A549 (cell line): ENCODE measurements around the gene GMDS. TPM values are rescaled to one million over a fixed set of nuclear protein-coding genes. Genes with fewer than 3 reads are reported as not detected.

ENCODE experiments used
- ATAC-seq, 2 experiments: fragments of 200-7000 bp in 1 of 2; fragments of >200 bp in 1 of 2; cut with Nextera tagmentation in 1 of 2; cut with Tn5 transposase in 1 of 2; 3 replicates each; pipeline versions ENCODE4 v1.8.0 to v1.9.1; 2018 to 2020; ENCODE audit warnings: mild to moderate bottlenecking in 1 of 2, moderate library complexity in 1 of 2
- CTCF ChIA-PET: fragments of 300-600 bp; sonication (Branson Sonifier 250); formaldehyde crosslinking; extraction: SDS; loops from one replicate; lab custom pipeline; 2021; ENCODE audit warnings: antibody characterized with exemption, inconsistent platforms; lab: Yijun Ruan, JAX
- POLR2A ChIA-PET: fragments of 350-600 bp; formaldehyde crosslinking; extraction: SDS; loops from one replicate; lab custom pipeline; 2021; ENCODE audit warnings: antibody characterized with exemption, inconsistent platforms; lab: Yijun Ruan, JAX
- DNase-seq, 2 experiments: peaks; one replicate each; pipeline versions ENCODE4 v3.0.0 to v3.0.0-alpha.2; 2011 to 2016; ENCODE audit warnings: low read depth in 1 of 2, low spot score in 1 of 2
- FAIRE-seq: peaks from 2 replicates; lab custom pipeline; 2011; peaks lifted over from hg19 to GRCh38; lab: Jason Lieb, UNC
- H3K27ac ChIP-seq, 2 experiments: fragments of >200 bp; sonication (Bioruptor Twin); formaldehyde crosslinking; 3 replicates each; pipeline ENCODE4 v1.5.1; 2016 to 2017
- H3K4me1 ChIP-seq: fragments of >200 bp; sonication (Bioruptor Twin); formaldehyde crosslinking; 3 replicates; pipeline ENCODE4 v1.6.1; 2016
- H3K4me2 ChIP-seq: fragments of >200 bp; sonication (Bioruptor Twin); formaldehyde crosslinking; 3 replicates; pipeline ENCODE4 v1.6.1; 2016
- H3K4me3 ChIP-seq: fragments of >200 bp; sonication (Bioruptor Twin); formaldehyde crosslinking; 3 replicates; pipeline ENCODE4 v1.5.1; 2016
- H3K9me3 ChIP-seq: fragments of >200 bp; sonication (Bioruptor Twin); formaldehyde crosslinking; 3 replicates; pipeline ENCODE4 v1.6.1; 2016
- CBX2 ChIP-seq: fragments of 200-600 bp; sonication (generic); IDR thresholded peaks from 2 replicates; pipeline ENCODE4 v1.6.1; 2016; ENCODE audit warnings: low read depth, mild to moderate bottlenecking, borderline replicate concordance
- CEBPB ChIP-seq, 2 experiments: fragments of >200 bp in 1 of 2; sonication (Bioruptor Twin) in 1 of 2; formaldehyde crosslinking in 1 of 2; IDR thresholded peaks; 2 replicates each; pipeline ENCODE4 v1.6.1; 2012 to 2016
- CHD2 ChIP-seq: fragments of 150-350 bp; IDR thresholded peaks from 2 replicates; pipeline ENCODE4 v1.6.1; 2014; ENCODE audit warnings: low read length; ENCODE audit not compliant: partially characterized antibody
- CTCF ChIP-seq: fragments of >200 bp; sonication (Bioruptor Twin); formaldehyde crosslinking; IDR thresholded peaks from 3 replicates; pipeline ENCODE4 v1.5.1; 2016
- EHMT2 ChIP-seq: fragments of 200-600 bp; sonication (generic); IDR thresholded peaks from 2 replicates; pipeline ENCODE4 v1.6.1; 2016; ENCODE audit warnings: antibody characterized with exemption, low read depth, mild to moderate bottlenecking, moderate library complexity
- EP300 ChIP-seq, 2 experiments: fragments of >200 bp; sonication (Bioruptor Twin); formaldehyde crosslinking; IDR thresholded peaks; 2 replicates in 1 of 2; 3 replicates in 1 of 2; pipeline ENCODE4 v1.6.1; 2016 to 2017
- FOSB ChIP-seq: fragments of 250-450 bp; sonication (Bioruptor Pico); IDR thresholded peaks from 2 replicates; pipeline ENCODE4 v1.5.0; 2020; ENCODE audit warnings: mild to moderate bottlenecking, moderate library complexity
- HOXB5 ChIP-seq: fragments of 250-450 bp; sonication (Bioruptor Pico); IDR thresholded peaks from 2 replicates; pipeline ENCODE4 v1.5.0; 2020; ENCODE audit warnings: mild to moderate bottlenecking, moderate library complexity
- JUNB ChIP-seq: fragments of >200 bp; sonication (Bioruptor Twin); formaldehyde crosslinking; IDR thresholded peaks from 2 replicates; pipeline ENCODE4 v1.6.1; 2016
- KDM1A ChIP-seq: fragments of 200-600 bp; sonication (generic); IDR thresholded peaks from 2 replicates; pipeline ENCODE4 v1.6.1; 2016; ENCODE audit warnings: low read depth, mild to moderate bottlenecking
- KDM5A ChIP-seq: fragments of 200-600 bp; sonication (generic); IDR thresholded peaks from 2 replicates; pipeline ENCODE4 v1.6.1; 2016; ENCODE audit warnings: antibody characterized with exemption, mild to moderate bottlenecking
- NFE2L2 ChIP-seq: fragments of 150-350 bp; conservative IDR thresholded peaks from 2 replicates; pipeline ENCODE4 v1.6.1; 2014; ENCODE audit warnings: low read length
- PHF8 ChIP-seq: fragments of 200-600 bp; sonication (generic); IDR thresholded peaks from 2 replicates; pipeline ENCODE4 v1.6.1; 2016; ENCODE audit warnings: low read depth, mild to moderate bottlenecking, antibody characterized with exemption, moderate library complexity, borderline replicate concordance
- POLR2A ChIP-seq: IDR thresholded peaks from 2 replicates; pipeline ENCODE4 v1.6.1; 2012; ENCODE audit warnings: mild to moderate bottlenecking, low read length
- POLR2AphosphoS2 ChIP-seq: conservative IDR thresholded peaks from 2 replicates; pipeline ENCODE4 v1.6.1; 2012; ENCODE audit warnings: low read length, improper control_type of control experiment, inconsistent platforms
- RAD21 ChIP-seq, 2 experiments: fragments of >200 bp in 1 of 2; sonication (Bioruptor Twin) in 1 of 2; formaldehyde crosslinking in 1 of 2; IDR thresholded peaks in 1 of 2; conservative IDR thresholded peaks in 1 of 2; 2 replicates in 1 of 2; 3 replicates in 1 of 2; pipeline ENCODE4 v1.6.1; 2012 to 2018; ENCODE audit warnings: inconsistent platforms in 1 of 2
- RCOR1 ChIP-seq: fragments of 150-350 bp; IDR thresholded peaks from 2 replicates; pipeline ENCODE4 v1.6.1; 2014; ENCODE audit warnings: antibody characterized with exemption, low read length, low read depth
- RFX5 ChIP-seq: fragments of 450-650 bp; IDR thresholded peaks from 2 replicates; pipeline ENCODE4 v1.7.1; 2014; ENCODE audit warnings: antibody characterized with exemption, mild to moderate bottlenecking, moderate library complexity
- RNF2 ChIP-seq: fragments of 200-600 bp; sonication (generic); IDR thresholded peaks from 2 replicates; pipeline ENCODE4 v1.6.1; 2016; ENCODE audit warnings: low read depth, mild to moderate bottlenecking, antibody characterized with exemption, moderate library complexity, borderline replicate concordance
- SMC3 ChIP-seq: fragments of >200 bp; sonication (Bioruptor Twin); formaldehyde crosslinking; IDR thresholded peaks from 3 replicates; pipeline ENCODE4 v1.6.1; 2018; ENCODE audit warnings: inconsistent platforms
- SREBF2 ChIP-seq: fragments of 450-650 bp; IDR thresholded peaks from 2 replicates; pipeline ENCODE4 v1.6.1; 2014; ENCODE audit warnings: mild to moderate bottlenecking, moderate library complexity
- ZC3H11A ChIP-seq: fragments of 450-650 bp; IDR thresholded peaks from 2 replicates; pipeline ENCODE4 v1.6.1; 2014; ENCODE audit warnings: antibody characterized with exemption, mild to moderate bottlenecking
- ZNF302 ChIP-seq: fragments of 250-450 bp; sonication (Bioruptor Pico); IDR thresholded peaks from 2 replicates; pipeline ENCODE4 v1.9.0; 2021; ENCODE audit warnings: inconsistent platforms, mild to moderate bottlenecking, moderate library complexity
- ZSCAN20 ChIP-seq: fragments of 250-450 bp; sonication (Bioruptor Pico); IDR thresholded peaks from 2 replicates; pipeline ENCODE4 v1.8.0; 2022; ENCODE audit warnings: mild to moderate bottlenecking, moderate library complexity
- WGBS: methylation state at CpG from one replicate; pipeline ENCODE4 v1.1.6; 2017; ENCODE audit errors: missing lambda C conversion rate; 5-methylcytosine and 5-hydroxymethylcytosine counted together
- polyA plus RNA-seq, 4 experiments: library from polyadenylated mRNA; depleted of rRNA in 3 of 4; stranded (reverse); fragments of >200 nt; fragmentation: RNase III in 1 of 4; extraction: RNeasy Plus Mini Kit Qiagen cat#74134 plus additional on column Dnase treatment in 1 of 4; gene quantifications; 2 replicates in 3 of 4; 3 replicates in 1 of 4; pipeline ENCODE4 v1.2.3, GENCODE V29; 2011 to 2017
- TF ChIP-seq, protein P1 (sequence below): IDR thresholded peaks from 2 replicates; pipeline ENCODE4 v1.6.1; 2012
- TF ChIP-seq, protein P2 (sequence below): fragments of >200 bp; sonication (Bioruptor Twin); formaldehyde crosslinking; IDR thresholded peaks from 3 replicates; pipeline ENCODE4 v1.6.1; 2016
- TF ChIP-seq, protein P3 (sequence below): IDR thresholded peaks from 2 replicates; pipeline ENCODE4 v1.6.1; 2012; ENCODE audit warnings: low read depth, borderline replicate concordance

Gene GMDS
- polyA plus RNA-seq, 2 of the 4 experiments (the other 2 are of a cell fraction) = 9.9 to 12.4 TPM

GRCh38 chr6:2213086-2213485, 32.3 kb downstream of the GMDS start:
- ChIA-PET CTCF (interaction anchor here (0.5 to 1.1 kb wide), 3 partner anchors 184 to 616 kb away, joined by 3 read pairs; no protein-coding TSS in a partner anchor), POLR2A (no interaction called here)
- Histone ChIP-seq H3K9me3 (no peaks in the 10 kb centered on the region), H3K4me1 (no peaks in the 10 kb centered on the region), H3K27ac (no peak overlapping the region), H3K4me3 (no peak overlapping the region), H3K4me2 (no peak overlapping the region)
- DNase-seq (no peak), ATAC-seq (no peak), FAIRE-seq (no peak)
- WGBS = 72% methylated on average over 2 of the region's 2 CpGs
- TF ChIP-seq KDM5A (no peak), POLR2AphosphoS2 (no peak), KDM1A (no peak), ZNF302 (CRISPR knock-in tag) (no peak), CTCF (no peak), HOXB5 (CRISPR knock-in tag) (no peak), CHD2 (no peak), CBX2 (no peak), RAD21 (conservative IDR thresholded peaks at IDR 0.05 in 1 of 2, IDR thresholded peaks at IDR 0.05 in 1 of 2) (no peak), ZC3H11A (no peak), POLR2A (no peak)

- Histone ChIP-seq H3K4me2 (no peak overlapping the region), H3K9me3 (no peaks in the 10 kb centered on the region), H3K4me1 (no peaks in the 10 kb centered on the region), H3K27ac (no peak overlapping the region), H3K4me3 (no peak overlapping the region)
- peak; percentile 84 to 89 for ATAC-seq
- CTCF ChIA-PET = interaction anchor here (0.6 to 2.5 kb wide), 18 partner anchors 9 to 637 kb away, joined by 3 to 14 read pairs (median 4); no protein-coding TSS in a partner anchor
- WGBS = 48% methylated on average over 6 of the region's 6 CpGs
- DNase-seq = peak in 1 of 2 experiments; percentile 54
- no peak for FAIRE-seq
- TF ChIP-seq RCOR1 = no peak
- peak; percentile 60 for TF ChIP-seq SMC3
- TF ChIP-seq CTCF = peak; percentile 43
- peak; percentile 43 to 55; a peak in 4 of 5 replicates for TF ChIP-seq RAD21 (conservative IDR thresholded peaks at IDR 0.05 in 1 of 2, IDR thresholded peaks at IDR 0.05 in 1 of 2)
- no peak for TF ChIP-seq RFX5
- TF ChIP-seq PHF8 = no peak
- POLR2A ChIA-PET = no interaction called here
Observed at GRCh38 chr6:2209226-2209809, 36.1 kb downstream of the GMDS start.

GRCh38 chr6:2208468-2208867, 36.9 kb downstream of the GMDS start:
- H3K4me2 ChIP-seq = no peak overlapping the region
- no peak for FAIRE-seq
- no peaks in the 10 kb centered on the region for H3K9me3 ChIP-seq
- TF ChIP-seq ZNF302 (CRISPR knock-in tag) (no peak), EHMT2 (no peak), EP300 (IDR thresholded peaks at IDR 0.05) (no peak), ZSCAN20 (CRISPR knock-in tag) (no peak), NFE2L2 (no peak), CEBPB (IDR thresholded peaks at IDR 0.05) (no peak), KDM1A (no peak), RNF2 (no peak), JUNB (no peak), FOSB (CRISPR knock-in tag) (no peak), SREBF2 (no peak), POLR2AphosphoS2 (no peak)
- TF ChIP-seq, protein P1, sequence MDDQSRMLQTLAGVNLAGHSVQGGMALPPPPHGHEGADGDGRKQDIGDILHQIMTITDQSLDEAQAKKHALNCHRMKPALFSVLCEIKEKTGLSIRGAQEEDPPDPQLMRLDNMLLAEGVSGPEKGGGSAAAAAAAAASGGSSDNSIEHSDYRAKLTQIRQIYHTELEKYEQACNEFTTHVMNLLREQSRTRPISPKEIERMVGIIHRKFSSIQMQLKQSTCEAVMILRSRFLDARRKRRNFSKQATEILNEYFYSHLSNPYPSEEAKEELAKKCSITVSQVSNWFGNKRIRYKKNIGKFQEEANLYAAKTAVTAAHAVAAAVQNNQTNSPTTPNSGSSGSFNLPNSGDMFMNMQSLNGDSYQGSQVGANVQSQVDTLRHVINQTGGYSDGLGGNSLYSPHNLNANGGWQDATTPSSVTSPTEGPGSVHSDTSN = no peak
- TF ChIP-seq, protein P2, sequence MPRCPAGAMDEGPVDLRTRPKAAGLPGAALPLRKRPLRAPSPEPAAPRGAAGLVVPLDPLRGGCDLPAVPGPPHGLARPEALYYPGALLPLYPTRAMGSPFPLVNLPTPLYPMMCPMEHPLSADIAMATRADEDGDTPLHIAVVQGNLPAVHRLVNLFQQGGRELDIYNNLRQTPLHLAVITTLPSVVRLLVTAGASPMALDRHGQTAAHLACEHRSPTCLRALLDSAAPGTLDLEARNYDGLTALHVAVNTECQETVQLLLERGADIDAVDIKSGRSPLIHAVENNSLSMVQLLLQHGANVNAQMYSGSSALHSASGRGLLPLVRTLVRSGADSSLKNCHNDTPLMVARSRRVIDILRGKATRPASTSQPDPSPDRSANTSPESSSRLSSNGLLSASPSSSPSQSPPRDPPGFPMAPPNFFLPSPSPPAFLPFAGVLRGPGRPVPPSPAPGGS = no peak
- TF ChIP-seq, protein P3, sequence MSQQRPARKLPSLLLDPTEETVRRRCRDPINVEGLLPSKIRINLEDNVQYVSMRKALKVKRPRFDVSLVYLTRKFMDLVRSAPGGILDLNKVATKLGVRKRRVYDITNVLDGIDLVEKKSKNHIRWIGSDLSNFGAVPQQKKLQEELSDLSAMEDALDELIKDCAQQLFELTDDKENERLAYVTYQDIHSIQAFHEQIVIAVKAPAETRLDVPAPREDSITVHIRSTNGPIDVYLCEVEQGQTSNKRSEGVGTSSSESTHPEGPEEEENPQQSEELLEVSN = no peak
- TF ChIP-seq, all 56 proteins: peak for 0
- H3K4me3 ChIP-seq = no peak overlapping the region
- POLR2A ChIA-PET = no interaction called here
- no peak overlapping the region for H3K27ac ChIP-seq
- WGBS = 92% methylated on average over 3 of the region's 3 CpGs
- CTCF ChIA-PET = interaction anchor here (0.6 to 2.5 kb wide), 10 partner anchors 10 to 487 kb away, joined by 3 to 14 read pairs (median 4); no protein-coding TSS in a partner anchor
- DNase-seq = no peak
- H3K4me1 ChIP-seq = no peaks in the 10 kb centered on the region
- no peak for ATAC-seq
